GM18909 (cell line): ENCODE results near the gene IGF2.

Experiments used
- ATAC-seq: cut with Tn5 transposase; IDR thresholded peaks from one replicate; pipeline ENCODE4 v1.9.1; 2021; ENCODE audit warnings: mild to moderate bottlenecking; ENCODE audit not compliant: unreplicated experiment, poor library complexity

IGF2 gene

GRCh38 chr11:2171591-2172003 lies 32.4 kb upstream of the IGF2 start, which contains the start of gene TH:
Gene TH (minus strand): TSS chr11:2171815. CDS start chr11:2171786, 29 bp downstream.
- ATAC-seq = no peak

DNA sequence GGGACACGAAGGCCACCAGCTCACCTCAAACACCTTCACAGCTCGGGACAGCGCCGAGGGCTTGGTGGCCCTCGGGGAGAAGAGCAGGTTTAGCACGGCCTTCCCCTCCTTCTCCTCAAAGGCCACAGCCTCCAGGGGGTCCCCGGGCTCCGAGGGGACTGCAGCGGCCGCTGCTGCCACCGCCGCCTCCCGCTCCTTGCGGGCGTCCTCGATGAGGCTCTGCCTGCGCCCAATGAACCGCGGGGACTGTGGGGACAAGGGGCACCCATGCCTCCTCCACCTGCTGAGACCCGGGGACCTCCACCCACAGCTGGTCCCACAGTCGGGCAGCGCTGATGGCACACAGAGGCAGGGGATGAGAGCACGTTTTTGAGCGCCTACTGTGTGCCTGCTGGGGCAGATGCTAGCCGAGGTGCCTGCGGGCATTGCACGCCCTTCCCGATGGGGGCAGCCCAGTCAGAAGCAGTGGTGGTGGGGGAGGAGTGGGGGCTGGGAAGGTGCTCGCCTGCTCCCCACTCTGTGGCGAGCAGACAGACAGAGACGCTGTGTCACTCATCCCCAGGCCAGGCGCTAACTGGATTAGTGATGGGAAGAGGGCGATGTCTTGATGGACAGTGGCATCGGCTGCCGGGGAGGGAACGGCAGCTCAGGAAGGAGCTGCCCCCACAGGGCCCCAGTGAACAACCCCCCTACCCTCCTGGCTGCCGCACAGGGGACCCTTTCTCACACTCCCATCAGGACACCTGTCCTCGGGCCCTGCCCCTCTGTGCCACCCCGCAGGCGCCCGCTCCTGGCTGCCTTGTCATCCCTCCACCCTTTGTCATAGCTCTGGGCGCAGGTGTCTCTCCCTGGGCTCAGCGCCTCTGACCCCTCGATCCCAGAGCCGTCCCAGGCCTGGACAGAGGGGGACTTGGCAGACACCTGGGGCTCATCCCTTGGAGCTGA lies 30.7 kb upstream of the IGF2 start:
- ATAC-seq = no peak

DNA sequence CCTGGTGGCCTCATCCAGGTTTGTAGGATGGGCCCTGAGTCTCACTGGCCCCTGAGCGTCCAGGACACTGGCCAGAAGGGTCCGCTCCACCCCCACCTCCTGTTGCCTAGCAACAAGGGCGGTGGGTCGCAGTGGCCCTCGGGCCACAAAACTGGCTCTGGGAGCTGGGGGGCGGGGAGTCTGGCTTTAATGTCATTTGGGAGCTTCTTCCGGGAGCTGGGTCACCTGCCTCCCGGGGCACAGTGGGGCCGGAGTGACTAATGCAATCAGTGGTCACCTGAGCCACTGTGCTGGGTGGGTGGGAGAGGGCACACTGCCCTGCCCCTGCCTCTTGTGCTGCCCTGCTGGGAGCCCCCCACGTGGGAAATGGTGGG lies 29.8 kb upstream of the IGF2 start:
- ATAC-seq = no peak

DNA sequence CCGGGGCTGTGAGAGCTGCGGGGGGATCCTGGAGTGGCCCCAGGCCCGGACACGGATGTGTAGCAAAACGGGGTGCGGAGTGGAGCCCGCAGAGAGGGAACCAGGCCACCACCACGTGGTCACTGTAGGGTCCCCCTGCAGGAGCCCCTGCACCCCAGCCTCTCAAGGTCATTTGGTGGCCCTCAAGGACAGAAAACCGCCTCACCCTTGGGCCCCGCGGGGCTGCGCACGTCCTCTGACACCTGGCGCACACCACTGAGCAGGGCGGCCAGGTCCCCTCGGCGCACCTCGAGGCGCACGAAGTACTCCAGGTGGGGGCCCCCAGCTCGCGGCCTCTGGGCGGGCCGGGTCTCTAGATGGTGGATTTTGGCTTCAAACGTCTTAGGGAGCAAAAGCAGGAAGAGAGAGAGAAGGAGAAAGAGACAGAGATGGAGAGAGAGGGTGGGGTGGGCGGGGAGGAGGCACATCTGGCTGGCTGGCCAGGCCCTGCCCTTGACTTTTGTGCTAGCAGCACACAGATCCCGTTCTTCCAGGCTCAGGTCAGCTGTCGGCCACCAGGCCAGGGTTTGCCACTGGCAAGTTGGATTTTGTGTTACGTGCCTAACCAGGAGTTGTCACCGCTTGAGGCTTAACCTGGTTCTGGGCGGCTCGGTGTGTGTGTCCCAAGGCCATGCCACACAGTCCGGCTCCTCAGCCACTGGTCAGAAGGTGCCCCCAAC lies 29.3 kb upstream of the IGF2 start:
- ATAC-seq = no peak

DNA sequence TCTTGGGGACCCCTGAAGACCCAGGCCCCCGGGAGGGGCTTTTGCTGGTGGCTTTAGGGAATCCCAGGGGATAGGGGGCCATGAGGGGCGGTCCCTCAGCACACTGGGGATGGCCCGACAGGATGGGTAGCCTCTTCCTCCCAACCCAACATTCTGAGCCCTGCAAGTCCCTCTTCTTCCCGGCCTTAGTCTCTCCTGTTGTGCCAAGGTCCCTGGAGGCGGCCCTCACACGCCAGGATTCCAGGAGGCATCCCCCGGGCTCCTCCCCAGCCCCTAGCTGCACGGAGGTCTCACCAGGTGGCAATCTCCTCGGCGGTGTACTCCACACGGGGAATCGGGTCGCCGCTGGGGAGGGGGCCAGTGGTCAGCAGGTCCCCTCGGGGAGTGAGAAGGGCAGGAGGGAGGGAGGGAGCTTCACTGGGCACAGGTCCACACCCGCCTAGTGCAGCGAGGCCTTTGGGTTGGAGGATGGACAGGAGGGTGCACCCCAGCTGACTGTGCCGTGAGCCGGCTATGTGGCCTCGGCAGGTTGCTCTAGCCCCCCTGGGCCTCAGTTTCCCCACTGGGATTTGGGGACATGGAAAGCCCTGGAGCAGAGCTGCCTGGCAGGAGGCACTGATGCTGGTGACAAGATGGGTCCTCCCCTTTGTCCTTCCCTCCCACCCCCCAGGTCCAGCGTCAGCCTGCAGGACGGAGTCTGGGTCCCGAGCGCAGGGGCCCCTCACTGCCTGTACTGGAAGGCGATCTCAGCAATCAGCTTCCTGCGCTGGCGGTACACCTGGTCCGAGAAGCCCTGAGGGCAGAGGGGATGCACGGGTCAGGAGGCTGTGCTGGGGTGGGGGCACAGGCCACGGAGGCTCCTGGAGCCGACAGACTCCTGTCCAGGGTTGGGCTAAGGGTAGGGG lies 28.2 kb upstream of the IGF2 start:
- ATAC-seq = no peak

- ATAC-seq = no peak
Measured at GRCh38 chr11:2166091-2166851, 27.1 kb upstream of the IGF2 start.

GRCh38 chr11:2165571-2165970 lies 26.4 kb upstream of the IGF2 start:
- no peak for ATAC-seq

GRCh38 chr11:2164861-2165555 lies 25.8 kb upstream of the IGF2 start:
- no peak for ATAC-seq

GRCh38 chr11:2164081-2164480 lies 24.9 kb upstream of the IGF2 start:
- no peak for ATAC-seq

DNA sequence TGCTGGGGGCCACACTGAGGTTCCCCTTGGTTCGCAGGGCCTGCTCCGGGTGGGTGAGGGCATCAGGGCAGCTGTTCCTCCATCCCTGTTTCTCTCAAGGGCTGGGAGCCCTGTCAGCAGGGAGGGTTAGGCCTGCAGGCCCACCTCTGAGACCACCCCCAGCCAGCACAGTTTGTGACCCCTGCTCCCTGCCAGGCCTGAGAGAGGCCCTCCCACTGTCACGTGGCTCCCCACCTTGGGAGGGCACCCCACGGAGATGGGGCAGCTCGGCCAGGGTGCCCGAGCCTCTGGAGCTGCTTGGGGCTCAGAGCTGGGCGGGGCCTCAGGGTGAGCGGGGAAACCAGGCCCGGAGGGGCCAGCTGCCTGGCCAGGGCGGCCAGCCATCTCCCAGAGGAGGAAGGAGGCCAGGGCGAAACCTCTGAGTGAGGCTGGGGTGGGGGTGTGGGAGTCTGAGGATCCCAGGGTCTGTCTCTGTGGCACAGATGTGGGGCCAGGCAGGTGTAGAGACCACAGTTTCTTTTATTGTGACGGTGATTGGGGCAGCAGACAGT lies 24.3 kb upstream of the IGF2 start:
- no peak for ATAC-seq

- no peak for ATAC-seq
Measured at GRCh38 chr11:2160736-2161259, 21.6 kb upstream of the IGF2 start, which contains the start of gene INS. Gene INS (minus strand): TSS chr11:2161209. CDS start chr11:2160971, 238 bp downstream.

DNA sequence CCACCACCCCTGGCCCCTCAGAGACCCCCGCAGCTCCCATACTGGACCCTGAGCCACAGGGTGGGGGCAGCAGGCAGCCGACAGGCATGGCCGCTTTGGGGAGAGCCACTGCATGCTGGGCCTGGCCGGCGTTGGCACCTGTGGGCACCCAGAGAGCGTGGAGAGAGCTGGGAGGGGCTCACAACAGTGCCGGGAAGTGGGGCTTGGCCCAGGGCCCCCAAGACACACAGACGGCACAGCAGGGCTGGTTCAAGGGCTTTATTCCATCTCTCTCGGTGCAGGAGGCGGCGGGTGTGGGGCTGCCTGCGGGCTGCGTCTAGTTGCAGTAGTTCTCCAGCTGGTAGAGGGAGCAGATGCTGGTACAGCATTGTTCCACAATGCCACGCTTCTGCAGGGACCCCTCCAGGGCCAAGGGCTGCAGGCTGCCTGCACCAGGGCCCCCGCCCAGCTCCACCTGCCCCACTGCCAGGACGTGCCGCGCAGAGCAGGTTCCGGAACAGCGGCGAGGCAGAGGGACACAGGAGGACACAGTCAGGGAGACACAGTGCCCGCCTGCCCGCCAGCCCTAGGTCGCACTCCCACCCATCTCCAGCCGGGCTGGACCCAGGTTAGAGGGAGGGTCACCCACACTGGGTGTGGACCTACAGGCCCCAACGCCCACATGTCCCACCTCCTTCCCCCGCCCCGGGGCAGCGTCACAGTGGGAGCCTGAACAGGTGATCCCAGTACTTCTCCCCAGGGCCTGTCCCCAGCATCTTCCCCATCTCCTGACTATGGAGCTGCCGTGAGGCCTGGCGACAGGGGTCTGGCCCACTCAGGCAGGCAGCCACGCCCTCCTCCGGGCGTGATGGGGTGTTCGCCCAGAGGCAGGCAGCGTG lies 20.6 kb upstream of the IGF2 start:
- ATAC-seq = no peak

DNA sequence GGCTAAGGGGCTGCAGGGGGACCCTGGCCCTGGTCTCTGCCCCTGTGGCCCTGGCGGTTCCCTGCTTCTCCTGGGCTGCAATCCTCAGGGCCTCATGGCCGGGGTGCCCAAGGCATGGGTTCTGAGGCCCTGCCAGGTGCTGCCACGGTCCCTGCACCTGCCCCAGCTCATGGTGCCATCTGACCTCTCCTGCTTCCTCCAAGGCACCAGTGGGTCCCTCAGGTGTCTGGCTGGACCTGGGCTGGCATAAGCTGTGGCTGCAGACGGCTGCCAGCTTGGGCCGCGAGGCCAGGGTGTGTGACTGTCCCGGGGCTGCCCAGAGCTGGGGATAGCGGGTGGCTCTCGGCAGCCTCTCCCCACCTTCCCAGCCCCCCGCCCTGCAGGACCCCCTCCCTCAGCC lies 19.8 kb upstream of the IGF2 start:
- ATAC-seq = no peak

DNA sequence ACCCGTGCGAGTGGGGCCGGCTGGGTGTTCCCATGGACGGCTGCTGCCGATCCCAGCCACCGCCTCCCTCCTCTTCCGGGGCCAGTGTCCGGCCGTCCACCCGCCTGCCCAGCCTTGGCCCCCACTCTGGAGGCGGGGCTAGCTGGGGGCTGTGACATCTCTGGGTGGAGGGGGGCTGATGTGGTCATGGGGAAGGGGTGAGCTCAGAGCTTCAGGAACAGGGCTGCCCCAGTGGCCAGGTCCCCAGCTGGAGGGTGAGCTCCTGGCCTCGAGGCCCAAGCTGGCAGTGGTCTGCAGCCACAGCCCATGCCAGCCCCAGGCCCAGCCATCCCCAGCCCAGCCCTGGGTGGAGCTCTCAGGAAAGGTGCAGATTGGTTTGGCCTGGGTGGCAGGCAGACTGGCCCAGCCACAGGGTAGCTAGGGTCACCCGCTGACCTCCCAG lies 19.1 kb upstream of the IGF2 start:
- ATAC-seq = no peak

- no peak for ATAC-seq
Measured at GRCh38 chr11:2157294-2158040, 18.3 kb upstream of the IGF2 start.

DNA sequence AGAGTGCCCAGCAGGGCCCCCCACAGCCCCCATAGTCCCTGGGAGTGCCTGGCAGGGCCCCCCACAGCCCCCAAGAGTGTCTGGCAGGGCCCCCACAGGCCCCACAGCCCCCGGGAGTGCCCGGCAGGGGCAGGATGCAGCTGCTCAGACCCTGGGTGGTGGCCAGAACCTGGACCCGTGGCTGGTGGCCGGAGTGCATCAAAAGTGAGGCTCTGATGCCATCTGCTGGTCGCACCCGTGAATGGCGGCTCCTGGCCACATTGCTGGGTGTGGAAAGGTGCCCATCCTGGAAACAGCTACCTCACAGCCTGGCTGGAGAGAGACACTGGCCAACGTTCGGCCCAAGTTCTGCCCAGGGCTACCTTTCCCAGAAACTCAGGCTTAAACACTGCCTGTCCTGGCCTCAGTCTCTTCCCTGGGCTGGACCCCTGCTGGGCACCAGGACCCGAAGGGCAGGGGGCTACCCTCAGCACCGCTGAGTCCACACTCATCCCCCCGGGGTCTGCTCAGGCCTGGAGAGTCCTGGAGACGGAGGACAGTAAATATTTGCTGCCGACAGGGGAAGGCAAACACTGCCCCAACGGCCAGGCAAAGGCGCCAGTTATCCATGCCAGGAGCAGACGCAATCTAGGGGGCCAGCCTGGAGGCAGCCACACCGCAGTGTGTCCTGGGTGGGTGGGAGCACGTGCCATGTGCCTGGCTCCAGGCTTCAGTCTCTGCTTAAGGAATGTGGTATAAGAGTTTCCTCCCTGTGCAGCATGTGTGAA lies 17.4 kb upstream of the IGF2 start:
- ATAC-seq = no peak
